Neural cell (in vitro differentiated cells): ENCODE measurements around the gene NAGA. TPM values are rescaled to one million over a fixed set of nuclear protein-coding genes. Genes with fewer than 3 reads are reported as not detected.

ENCODE experiments used
- H2AFZ ChIP-seq: fragments of 200-600, 300-800 bp; sonication (generic), shearing (Covaris generic); 2 replicates; pipeline ENCODE4 v1.6.0; 2014; ENCODE audit warnings: low read depth, mild to moderate bottlenecking, antibody characterized with exemption, low read length, moderate library complexity
- H3F3A ChIP-seq: fragments of 200-600 bp; shearing (Covaris generic); 2 replicates; pipeline ENCODE4 v1.6.1; 2016; ENCODE audit warnings: mild to moderate bottlenecking, moderate library complexity, mixed read lengths, antibody characterized with exemption, low read length; ENCODE audit not compliant: insufficient read depth, poor library complexity, severe bottlenecking
- H3K27ac ChIP-seq: fragments of 200-600, 300-800 bp; sonication (generic), shearing (Covaris generic); 2 replicates; pipeline ENCODE4 v1.5.1; 2014; ENCODE audit warnings: mild to moderate bottlenecking, low read length, moderate library complexity
- H3K27me3 ChIP-seq: fragments of 300-800, 200-600 bp; sonication (generic), shearing (Covaris generic); 2 replicates; pipeline ENCODE4 v1.6.0; 2014; ENCODE audit warnings: mild to moderate bottlenecking, low read depth, low read length, moderate library complexity; ENCODE audit not compliant: insufficient read depth
- H3K36me3 ChIP-seq: fragments of 300-800, 200-600 bp; sonication (generic), shearing (Covaris generic); 2 replicates; pipeline ENCODE4 v1.5.1; 2014; ENCODE audit warnings: mild to moderate bottlenecking, antibody characterized with exemption, low read length, moderate library complexity; ENCODE audit not compliant: insufficient read depth
- H3K4me2 ChIP-seq: fragments of 300-800, 200-600 bp; sonication (generic), shearing (Covaris generic); 2 replicates; pipeline ENCODE4 v1.6.0; 2014; ENCODE audit warnings: mild to moderate bottlenecking, low read length
- H3K4me3 ChIP-seq: fragments of 300-800, 200-600 bp; sonication (generic), shearing (Covaris generic); 2 replicates; pipeline ENCODE4 v1.5.1; 2014; ENCODE audit warnings: mild to moderate bottlenecking, low read length, moderate library complexity
- H3K79me2 ChIP-seq: fragments of 200-600 bp; shearing (Covaris generic); replicated peaks from 2 replicates; pipeline ENCODE4 v1.6.0; 2014; ENCODE audit warnings: mild to moderate bottlenecking, low read length, moderate library complexity; ENCODE audit not compliant: insufficient read depth
- H3K9ac ChIP-seq: fragments of 300-800, 200-600 bp; sonication (generic), shearing (Covaris generic); 2 replicates; pipeline ENCODE4 v1.6.1; 2016; ENCODE audit warnings: mild to moderate bottlenecking, low read length, mixed read lengths
- H3K9me2 ChIP-seq: fragments of 200-600 bp; shearing (Covaris generic); 2 replicates; pipeline ENCODE4 v1.6.1; 2016; ENCODE audit warnings: mild to moderate bottlenecking, low read length, mixed read lengths; ENCODE audit not compliant: insufficient read depth
- H3K9me3 ChIP-seq: fragments of 200-600, 300-800 bp; sonication (generic), shearing (Covaris generic); 2 replicates; pipeline ENCODE4 v1.6.1; 2016; ENCODE audit warnings: mild to moderate bottlenecking, mixed run types, low read length, moderate library complexity, mixed read lengths
- H4K20me1 ChIP-seq: fragments of 200-600 bp; shearing (Covaris generic); 2 replicates; pipeline ENCODE4 v1.6.1; 2016; ENCODE audit warnings: mild to moderate bottlenecking, mixed run types; ENCODE audit not compliant: insufficient read depth
- EP300 ChIP-seq: fragments of 450-650 bp; conservative IDR thresholded peaks from 2 replicates; pipeline ENCODE4 v1.6.1; 2014; ENCODE audit warnings: antibody characterized with exemption, mild to moderate bottlenecking, moderate library complexity; ENCODE audit not compliant: poor library complexity, severe bottlenecking
- EZH2 ChIP-seq: fragments of 200-600, 300-800 bp; shearing (Covaris generic), sonication (generic); IDR thresholded peaks from 2 replicates; pipeline ENCODE4 v1.6.1; 2014; ENCODE audit warnings: antibody characterized with exemption, low read length, borderline replicate concordance, mild to moderate bottlenecking; ENCODE audit not compliant: insufficient read depth, poor library complexity, severe bottlenecking
- MXI1 ChIP-seq: fragments of 450-650 bp; conservative IDR thresholded peaks from 2 replicates; pipeline ENCODE4 v1.6.1; 2014; ENCODE audit warnings: antibody characterized with exemption, mild to moderate bottlenecking; ENCODE audit not compliant: poor library complexity, severe bottlenecking
- POLR2AphosphoS5 ChIP-seq: IDR thresholded peaks from 2 replicates; pipeline ENCODE4 v1.6.1; 2012
- RAD21 ChIP-seq: fragments of 450-650 bp; conservative IDR thresholded peaks from 2 replicates; pipeline ENCODE4 v1.6.1; 2014; ENCODE audit warnings: antibody characterized with exemption, mild to moderate bottlenecking, moderate library complexity
- SMC3 ChIP-seq: fragments of 450-650 bp; conservative IDR thresholded peaks from 2 replicates; pipeline ENCODE4 v1.6.1; 2014; ENCODE audit warnings: antibody characterized with exemption, mild to moderate bottlenecking, moderate library complexity; ENCODE audit not compliant: poor library complexity
- TAF1 ChIP-seq: IDR thresholded peaks from 2 replicates; pipeline ENCODE4 v1.6.1; 2012; ENCODE audit warnings: low read depth
- polyA plus RNA-seq: library from polyadenylated mRNA; depleted of rRNA; stranded (reverse); fragments of >200 nt; gene quantifications from 2 replicates; pipeline ENCODE4 v1.2.3, GENCODE V29; 2014
- TF ChIP-seq, protein P1 (sequence below): fragments of 450-650 bp; IDR thresholded peaks from 2 replicates; pipeline ENCODE4 v1.5.1; 2014; ENCODE audit warnings: antibody characterized with exemption, mild to moderate bottlenecking, moderate library complexity; ENCODE audit not compliant: poor library complexity, severe bottlenecking
- TF ChIP-seq, protein P2 (sequence below): IDR thresholded peaks from 2 replicates; pipeline ENCODE4 v1.6.1; 2012; ENCODE audit warnings: borderline replicate concordance

NAGA gene
- polyA plus RNA-seq, 1 donor from 2014 or later = 8.8 TPM

DNA sequence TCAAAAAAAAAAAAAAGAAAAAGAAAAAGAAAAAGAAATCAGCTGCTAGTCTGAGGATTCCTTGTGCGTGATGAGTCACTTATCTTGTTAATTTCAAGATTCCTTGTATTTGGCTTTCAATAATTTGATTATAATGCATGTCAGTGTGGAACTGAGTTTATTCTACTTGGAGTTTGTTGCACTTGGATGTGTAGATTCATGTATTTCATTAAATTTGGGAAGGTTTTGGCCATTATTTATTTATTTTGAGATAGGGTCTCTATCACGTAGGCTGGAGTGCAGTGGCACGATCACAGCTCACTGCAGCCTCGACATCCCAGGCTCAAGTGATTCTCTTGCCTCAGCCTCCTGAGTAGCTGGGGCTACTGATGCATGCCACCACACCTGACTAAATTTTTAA, 57.2 kb downstream of the NAGA start:
- no peak overlapping the region for H3K27ac ChIP-seq
- H3K4me2 ChIP-seq = no peak overlapping the region
- no peak overlapping the region for H3K9ac ChIP-seq
- H4K20me1 ChIP-seq = no peaks in the 10 kb centered on the region
- H3K9me2 ChIP-seq = no peaks in the 10 kb centered on the region
- H3K79me2 ChIP-seq = no peaks in the 10 kb centered on the region
- no peak overlapping the region for H2AFZ ChIP-seq
- TF ChIP-seq MXI1 = no peak
- TF ChIP-seq, protein P1, sequence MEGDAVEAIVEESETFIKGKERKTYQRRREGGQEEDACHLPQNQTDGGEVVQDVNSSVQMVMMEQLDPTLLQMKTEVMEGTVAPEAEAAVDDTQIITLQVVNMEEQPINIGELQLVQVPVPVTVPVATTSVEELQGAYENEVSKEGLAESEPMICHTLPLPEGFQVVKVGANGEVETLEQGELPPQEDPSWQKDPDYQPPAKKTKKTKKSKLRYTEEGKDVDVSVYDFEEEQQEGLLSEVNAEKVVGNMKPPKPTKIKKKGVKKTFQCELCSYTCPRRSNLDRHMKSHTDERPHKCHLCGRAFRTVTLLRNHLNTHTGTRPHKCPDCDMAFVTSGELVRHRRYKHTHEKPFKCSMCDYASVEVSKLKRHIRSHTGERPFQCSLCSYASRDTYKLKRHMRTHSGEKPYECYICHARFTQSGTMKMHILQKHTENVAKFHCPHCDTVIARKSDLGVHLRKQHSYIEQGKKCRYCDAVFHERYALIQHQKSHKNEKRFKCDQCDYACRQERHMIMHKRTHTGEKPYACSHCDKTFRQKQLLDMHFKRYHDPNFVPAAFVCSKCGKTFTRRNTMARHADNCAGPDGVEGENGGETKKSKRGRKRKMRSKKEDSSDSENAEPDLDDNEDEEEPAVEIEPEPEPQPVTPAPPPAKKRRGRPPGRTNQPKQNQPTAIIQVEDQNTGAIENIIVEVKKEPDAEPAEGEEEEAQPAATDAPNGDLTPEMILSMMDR = no peak
- no peak for TF ChIP-seq EP300
- TF ChIP-seq TAF1 = no peak
- TF ChIP-seq, protein P2, sequence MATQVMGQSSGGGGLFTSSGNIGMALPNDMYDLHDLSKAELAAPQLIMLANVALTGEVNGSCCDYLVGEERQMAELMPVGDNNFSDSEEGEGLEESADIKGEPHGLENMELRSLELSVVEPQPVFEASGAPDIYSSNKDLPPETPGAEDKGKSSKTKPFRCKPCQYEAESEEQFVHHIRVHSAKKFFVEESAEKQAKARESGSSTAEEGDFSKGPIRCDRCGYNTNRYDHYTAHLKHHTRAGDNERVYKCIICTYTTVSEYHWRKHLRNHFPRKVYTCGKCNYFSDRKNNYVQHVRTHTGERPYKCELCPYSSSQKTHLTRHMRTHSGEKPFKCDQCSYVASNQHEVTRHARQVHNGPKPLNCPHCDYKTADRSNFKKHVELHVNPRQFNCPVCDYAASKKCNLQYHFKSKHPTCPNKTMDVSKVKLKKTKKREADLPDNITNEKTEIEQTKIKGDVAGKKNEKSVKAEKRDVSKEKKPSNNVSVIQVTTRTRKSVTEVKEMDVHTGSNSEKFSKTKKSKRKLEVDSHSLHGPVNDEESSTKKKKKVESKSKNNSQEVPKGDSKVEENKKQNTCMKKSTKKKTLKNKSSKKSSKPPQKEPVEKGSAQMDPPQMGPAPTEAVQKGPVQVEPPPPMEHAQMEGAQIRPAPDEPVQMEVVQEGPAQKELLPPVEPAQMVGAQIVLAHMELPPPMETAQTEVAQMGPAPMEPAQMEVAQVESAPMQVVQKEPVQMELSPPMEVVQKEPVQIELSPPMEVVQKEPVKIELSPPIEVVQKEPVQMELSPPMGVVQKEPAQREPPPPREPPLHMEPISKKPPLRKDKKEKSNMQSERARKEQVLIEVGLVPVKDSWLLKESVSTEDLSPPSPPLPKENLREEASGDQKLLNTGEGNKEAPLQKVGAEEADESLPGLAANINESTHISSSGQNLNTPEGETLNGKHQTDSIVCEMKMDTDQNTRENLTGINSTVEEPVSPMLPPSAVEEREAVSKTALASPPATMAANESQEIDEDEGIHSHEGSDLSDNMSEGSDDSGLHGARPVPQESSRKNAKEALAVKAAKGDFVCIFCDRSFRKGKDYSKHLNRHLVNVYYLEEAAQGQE = no peak
- no peak for TF ChIP-seq SMC3
- no peak for TF ChIP-seq POLR2AphosphoS5
- TF ChIP-seq EZH2 = no peak
- no peak for TF ChIP-seq RAD21
- H3K9me3 ChIP-seq = peaks cover 8% of the 10 kb centered on the region
- no peak overlapping the region for H3K4me3 ChIP-seq
- H3K36me3 ChIP-seq = no peaks in the 10 kb centered on the region
- H3F3A ChIP-seq = no peaks in the 10 kb centered on the region
- no peaks in the 10 kb centered on the region for H3K27me3 ChIP-seq

GRCh38 chr22:42010778-42011177, 59.8 kb downstream of the NAGA start:
- H3K27me3 ChIP-seq = no peaks in the 10 kb centered on the region
- no peaks in the 10 kb centered on the region for H4K20me1 ChIP-seq
- no peak overlapping the region for H3K27ac ChIP-seq
- TF ChIP-seq POLR2AphosphoS5 (no peak), RAD21 (no peak), EZH2 (no peak), TAF1 (no peak), EP300 (no peak), MXI1 (no peak), SMC3 (no peak)
- TF ChIP-seq, protein P1 = no peak
- TF ChIP-seq, protein P2 = no peak
- H3K9me3 ChIP-seq = peaks cover 8% of the 10 kb centered on the region
- no peaks in the 10 kb centered on the region for H3K9me2 ChIP-seq
- no peak overlapping the region for H2AFZ ChIP-seq
- no peaks in the 10 kb centered on the region for H3F3A ChIP-seq
- no peaks in the 10 kb centered on the region for H3K79me2 ChIP-seq
- no peaks in the 10 kb centered on the region for H3K36me3 ChIP-seq
- no peak overlapping the region for H3K4me3 ChIP-seq
- no peak overlapping the region for H3K4me2 ChIP-seq
- no peak overlapping the region for H3K9ac ChIP-seq
